GM19468 (cell line): Measurements from ENCODE around the gene INF2.

ENCODE experiments used
- ATAC-seq: cut with Tn5 transposase; IDR thresholded peaks from one replicate; pipeline ENCODE4 v1.9.1; 2021; ENCODE audit warnings: mild to moderate bottlenecking, moderate library complexity, moderate number of reproducible peaks; ENCODE audit not compliant: unreplicated experiment; ENCODE audit errors: extremely low read depth

The INF2 gene

DNA sequence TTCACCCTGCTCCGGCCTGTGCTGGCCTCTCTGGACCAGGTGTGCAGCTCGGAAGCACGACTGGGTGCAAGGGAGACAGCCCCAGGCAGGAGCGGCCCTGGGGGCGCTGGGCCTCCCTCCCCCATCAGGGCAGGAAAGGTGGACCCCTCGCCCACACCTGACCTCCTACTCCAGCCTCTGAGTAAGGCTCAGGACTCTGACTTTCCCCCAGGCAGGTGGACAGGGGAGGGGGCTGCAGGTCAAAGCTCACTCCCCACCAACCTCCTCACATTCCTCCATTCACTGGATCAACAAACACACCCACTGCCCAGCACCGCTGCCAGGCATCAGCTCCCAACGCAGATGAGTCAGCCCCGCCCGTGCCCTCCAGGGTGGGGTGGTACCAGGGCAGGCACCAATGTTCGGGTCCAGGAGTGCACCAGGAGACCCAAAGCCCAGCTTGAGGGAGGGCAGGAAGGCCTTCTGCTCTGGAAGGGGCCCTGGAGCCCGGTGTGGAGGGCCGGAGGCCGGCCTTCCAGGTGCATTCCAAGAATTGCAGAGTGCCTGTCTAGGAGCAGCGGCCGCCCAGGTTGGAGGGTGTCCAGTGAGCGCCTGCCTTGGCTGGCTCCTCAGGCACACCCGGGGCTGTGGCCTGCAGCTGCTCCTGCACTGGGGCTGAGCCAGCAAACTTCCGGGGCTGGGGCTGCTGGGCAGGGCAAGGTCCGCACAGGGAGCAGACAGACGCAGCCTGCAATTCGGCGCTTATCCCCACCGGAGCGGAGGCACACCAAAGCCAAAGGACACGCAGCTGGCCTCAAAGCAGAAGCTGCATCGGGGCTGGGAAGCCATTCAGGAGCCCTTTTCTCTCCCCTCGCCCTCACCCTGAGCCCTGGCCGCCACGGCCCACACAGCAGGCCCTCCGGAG is 1.6 kb upstream of the INF2 start:
- no peak for ATAC-seq

DNA sequence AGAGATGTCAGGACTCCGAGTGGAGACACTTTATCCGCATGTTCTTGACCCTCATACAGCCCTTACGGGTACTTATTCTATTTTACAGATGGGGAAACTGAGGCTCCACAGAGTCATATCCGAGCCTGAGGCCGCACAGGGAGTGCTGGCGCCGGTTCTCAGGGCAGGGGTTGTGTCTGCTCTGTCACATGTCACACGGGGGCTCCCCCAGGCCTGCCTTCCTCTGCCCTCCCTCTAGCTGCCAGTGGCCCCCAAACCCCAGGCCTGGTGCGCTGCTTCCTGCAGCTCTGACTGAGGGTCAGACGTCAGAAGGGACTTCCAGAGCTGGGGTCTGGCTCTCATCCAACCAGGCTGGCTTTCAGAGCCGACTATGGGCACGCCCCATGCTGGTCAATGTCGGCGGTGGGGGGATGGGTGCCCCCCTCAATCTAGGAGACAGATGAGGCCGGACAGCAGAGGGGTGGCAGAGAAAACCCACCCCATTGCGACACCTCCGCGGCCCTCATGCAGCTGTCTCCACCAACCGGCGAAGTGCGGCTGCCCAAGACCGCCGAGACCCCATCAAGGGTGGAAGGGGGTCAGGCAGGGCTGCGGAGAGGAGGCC is 811 bp upstream of the INF2 start:
- ATAC-seq = no peak

DNA sequence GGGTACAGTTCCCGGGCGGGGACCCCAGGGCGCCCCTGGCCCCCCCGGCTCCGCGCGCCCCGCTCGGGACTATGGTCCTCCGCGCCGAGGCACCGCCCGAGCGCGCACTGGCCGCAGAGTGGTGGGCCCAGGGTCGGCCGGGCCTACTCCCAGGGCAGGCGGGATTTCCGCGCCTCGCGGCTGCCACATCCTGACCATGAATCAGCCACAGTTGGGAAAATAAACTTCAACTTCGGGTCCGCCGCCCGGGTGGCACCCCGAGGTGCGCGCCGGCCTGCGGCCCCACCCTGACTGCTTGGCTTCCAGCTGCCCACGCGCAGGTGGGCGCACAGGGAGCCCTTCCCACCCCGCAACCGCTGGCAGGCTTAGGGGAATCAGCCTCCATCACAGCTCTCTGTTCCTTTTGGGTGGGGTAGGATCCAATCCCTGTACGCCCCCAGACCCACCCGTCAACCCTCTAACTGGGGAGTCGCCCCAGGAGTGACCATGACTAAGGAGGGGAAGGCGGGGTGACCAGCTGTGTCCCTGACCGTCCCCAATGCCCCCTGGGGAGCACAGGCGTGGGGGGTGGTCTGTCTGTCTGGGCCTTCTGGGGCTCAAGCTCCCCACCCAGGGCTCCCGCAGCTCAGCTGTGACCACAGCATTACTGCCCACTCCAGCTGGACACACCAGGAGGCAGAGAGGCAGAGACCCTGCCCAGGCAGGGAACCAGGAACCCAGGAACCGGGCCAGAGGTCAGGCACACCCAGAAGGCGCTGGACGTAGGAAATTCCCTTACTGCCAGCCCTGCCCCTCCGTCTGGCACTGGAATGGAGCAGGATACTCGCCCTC is 678 bp downstream of the INF2 start:
- no peak for ATAC-seq

DNA sequence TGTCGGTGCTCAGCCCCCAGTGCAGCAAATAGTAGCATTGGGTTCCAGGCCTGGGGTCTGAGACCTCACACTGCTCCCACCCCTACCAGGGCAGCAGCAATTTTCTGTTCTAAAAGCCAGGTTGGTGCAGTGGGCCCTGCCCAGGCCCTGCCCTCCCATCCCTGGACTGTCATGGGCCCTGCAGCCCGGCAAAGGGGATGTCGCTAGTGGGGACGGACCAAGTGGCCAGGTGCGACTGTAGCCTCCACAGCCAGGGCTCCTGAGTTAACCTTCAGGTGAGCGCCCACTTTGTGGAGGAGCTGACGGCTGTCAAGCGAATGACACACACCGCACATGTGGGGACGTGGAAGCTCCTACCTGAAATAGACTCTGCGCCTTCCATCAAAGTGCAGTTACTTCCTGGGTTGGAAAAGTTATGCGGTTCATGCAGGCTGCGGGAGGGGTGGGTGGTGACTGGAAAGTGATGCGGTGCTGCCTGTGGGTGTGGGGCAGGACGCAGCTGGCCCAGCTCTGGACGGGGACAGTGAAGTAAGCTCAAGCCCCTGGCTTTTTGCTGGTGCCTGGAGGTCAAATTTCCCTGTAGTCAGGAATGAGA is 1.5 kb downstream of the INF2 start:
- ATAC-seq = no peak

DNA sequence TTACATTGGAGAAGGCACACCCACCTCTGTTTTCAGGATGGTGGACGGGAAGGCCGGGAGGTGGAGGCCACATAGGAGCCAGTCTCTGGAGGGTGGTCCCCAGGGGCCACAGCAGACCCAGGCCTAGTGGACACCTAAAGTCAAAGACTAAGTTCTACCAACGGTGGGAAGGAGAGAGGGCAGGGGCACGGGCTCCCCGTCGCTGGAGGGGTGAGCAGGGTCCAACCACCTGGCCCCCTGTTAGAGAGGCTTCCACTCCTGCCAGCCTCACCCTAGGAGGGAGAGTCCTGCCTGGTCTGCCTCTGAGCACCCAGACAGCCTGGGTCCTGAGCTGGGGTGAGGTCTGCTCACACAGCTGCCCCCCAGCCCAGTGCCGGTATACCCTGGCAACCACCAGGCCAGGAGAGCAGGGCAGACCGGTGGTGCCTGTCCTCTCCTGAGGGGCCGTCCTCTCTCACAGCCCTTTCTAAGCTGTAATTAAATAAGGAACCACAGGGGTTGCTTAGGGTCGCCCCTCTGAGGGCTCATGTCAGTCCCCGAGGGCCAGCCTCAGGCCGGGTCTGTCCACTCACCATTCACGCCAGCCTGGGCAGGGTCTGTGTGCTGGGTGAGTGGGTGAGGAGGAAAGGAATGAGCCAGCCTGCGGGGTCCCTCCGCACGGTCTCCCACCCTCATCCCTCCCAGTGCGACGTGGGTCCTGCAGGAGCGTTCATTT is 2.3 kb downstream of the INF2 start:
- no peak for ATAC-seq

DNA sequence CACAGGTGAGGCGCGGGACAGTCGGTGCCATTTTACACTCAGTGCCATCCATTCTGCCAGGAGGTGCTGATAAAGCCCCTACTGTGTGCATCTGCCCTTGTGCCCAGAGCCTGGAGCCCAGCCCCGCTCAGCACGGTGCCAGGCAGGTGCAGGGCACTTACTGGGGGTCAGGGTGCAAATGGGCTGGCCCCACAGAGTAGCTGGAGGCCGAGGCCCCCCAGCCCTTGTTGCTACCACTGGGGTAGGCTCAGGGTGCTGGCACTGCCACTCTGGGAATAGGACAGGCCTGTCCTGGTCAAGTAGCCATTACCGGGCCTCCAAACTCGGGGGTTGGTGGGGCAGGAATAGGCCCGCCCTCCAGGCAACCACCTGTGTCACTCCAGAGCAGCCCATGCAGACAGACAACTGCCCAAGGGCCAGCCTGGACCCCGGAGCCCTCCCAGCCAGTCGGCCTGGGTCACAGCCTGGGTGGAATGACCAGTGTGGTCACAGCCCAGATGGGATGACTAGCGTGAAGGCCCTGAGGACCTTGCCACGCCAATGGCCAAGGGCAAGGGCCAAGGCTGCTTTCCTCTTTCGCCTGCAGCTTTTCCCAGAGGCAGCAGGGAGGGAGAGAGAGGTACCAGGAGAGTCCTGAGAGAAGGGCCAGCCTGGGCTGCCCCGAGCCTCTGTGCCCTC is 3.0 kb downstream of the INF2 start:
- no peak for ATAC-seq

DNA sequence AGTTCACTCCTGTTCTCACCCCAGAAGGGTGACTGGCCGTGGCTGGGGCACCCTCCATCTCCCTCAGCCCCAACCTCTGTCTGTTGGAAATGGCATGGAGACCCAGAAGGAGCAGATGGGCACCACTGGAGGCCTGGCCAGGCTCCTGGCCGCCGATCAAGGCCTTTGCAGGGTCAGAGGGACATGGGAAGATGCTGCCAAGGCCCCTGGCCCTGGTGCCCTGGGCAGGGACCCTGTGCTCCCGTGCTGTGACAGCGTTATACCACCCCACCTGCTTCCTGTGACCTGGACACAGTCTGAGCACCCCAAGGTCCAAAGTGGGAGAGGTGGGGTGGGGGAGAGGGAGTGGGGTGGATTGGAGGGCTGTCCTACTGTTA is 3.5 kb downstream of the INF2 start:
- ATAC-seq = no peak

DNA sequence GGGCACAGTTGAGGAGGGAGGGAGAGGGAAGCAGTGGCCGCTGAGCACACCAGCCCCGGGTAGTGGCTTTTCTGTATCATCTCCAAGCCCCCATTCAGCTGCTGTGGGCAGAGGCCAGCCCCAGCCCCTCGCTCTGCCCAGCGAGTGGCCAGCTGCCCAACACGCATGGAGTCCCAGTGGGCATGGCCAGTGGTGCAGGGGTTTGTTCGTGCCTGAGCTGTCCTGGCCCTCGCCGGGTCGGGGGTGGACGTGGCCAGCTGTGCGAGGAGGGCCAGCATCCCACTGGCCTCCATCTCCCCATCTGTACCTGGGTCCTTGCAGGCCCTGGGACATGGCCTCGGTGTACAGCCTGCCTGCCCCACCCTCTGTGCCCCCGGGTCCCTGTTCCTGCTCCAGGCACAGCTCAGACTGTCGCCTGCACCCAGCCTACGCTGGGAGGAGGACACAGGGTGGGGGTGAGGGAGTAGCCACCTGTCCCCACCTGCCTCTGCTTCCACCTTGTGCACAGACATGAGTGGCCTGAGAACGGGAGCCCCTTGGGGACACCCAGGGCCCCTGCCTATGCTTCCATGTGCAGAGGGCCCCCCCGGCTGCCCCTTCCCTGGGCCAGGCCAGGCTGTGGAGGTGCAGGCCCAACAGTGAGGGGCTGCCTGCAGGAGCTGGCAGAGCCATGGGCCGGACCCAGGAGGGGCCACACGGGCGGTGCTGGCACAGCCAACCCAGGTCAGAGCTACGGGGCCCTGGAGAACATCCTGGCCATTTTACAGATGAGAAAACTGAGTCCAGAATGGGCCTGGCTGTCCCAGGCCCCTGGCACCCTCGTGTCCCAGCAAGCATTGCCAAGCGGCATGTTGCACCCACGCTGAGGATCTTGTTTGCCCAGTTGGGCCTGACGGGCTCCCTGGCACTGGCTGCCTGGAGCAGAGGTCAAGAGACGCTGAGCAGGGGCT is 4.3 kb downstream of the INF2 start:
- ATAC-seq = no peak

DNA sequence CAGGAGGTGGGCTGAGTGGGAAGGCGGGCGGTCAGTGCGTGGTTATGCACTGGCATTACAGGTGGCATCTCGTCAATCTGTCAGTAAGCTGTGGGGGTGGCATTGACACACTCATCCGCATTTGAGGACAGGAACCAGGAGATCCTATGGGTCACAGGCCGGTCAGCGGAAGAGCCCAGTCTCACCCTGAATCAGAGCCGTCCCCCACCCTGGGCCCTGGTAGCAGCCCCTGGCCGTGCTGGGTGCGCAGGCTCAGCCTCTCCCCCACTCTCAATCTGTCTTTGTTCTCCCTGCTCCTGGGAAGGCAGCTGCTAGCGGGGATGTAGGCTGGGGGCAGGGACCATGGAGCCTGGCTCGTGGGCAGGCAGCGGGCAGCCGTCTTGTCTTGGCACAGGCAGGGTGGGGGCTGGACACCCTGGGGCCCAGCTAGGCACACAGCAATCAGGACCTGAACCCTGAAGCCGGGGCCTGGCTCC is 5.1 kb downstream of the INF2 start:
- ATAC-seq = no peak

DNA sequence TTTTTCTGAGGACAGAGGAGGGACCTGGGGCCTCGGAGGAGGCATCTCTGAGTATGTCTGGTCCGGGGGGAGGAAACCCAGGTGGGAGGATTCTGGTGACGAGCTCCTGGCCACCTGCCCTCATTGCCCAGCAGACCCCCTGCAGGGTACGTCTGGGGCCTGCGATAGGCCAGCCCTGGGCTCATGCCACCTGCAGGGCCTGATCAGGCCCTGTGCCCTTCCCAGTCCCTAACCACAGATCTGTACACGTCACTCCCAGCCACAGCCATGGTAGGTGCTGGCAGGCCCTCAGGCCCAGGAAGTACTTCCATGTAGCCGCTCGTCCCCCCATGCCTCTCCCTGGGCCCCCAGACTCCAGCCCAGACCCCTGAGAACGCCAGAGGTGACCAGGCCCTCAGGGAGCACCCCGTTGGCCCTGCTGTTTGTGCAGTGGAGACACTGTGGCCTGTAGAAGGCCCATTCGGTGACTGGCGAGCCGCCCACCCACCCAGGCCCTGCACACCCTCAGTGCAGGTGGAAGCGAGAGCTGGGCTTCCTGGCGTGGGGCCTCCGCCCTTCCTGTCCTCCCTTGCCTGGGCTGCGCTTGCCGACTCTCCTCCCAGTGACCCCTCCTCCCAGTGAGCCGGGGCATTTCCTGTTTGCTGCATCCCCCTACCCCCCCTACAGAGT is 5.7 kb downstream of the INF2 start:
- no peak for ATAC-seq

DNA sequence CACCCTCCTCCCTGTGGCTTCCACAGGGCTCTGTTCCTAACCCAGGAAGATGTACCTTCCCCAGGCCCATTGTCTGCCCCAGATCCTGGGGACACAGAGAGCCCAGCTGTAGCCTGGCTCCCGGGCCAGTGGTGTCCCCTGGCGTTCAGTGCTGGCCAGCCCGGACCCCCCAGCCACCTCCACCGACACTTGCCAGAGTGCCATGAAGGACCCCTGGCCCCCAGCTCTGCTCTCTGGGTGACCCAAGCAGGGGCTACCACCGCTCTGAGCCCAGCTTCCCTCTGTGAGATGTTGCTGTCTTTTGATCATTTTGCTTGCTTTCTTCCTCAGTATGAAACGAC is 6.2 kb downstream of the INF2 start:
- ATAC-seq = no peak

DNA sequence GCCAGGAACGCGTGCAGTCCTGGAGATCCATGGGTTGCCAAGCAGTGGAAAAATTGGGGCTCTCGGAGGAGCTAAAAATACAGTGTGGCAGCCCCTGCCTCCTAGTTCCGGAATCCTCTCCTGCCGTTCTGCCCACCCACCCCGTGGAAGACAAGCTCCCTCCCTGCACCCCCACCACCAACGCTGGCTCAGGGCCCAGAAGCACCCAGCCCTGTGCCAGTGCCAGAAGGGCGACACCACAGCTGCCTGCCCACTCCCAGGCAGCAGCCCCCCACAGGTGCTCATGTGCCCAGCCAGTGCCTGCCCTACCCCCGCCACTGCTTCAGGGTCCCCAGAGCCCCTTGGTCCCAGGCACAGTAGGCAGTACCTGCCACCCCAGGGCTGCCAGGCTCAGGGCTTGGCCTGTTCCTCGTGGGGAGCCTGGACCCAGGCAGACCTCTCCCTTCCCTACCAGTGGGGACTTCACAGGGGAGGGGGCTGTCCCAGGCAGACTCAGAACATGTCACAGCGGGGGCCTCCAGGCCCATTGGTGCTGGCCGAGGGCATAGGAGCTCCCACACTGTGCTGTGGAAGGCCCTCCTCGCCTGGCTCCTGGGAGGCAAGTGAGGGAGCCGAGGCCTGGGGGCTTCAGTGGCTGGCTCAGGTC is 7.4 kb downstream of the INF2 start:
- no peak for ATAC-seq

DNA sequence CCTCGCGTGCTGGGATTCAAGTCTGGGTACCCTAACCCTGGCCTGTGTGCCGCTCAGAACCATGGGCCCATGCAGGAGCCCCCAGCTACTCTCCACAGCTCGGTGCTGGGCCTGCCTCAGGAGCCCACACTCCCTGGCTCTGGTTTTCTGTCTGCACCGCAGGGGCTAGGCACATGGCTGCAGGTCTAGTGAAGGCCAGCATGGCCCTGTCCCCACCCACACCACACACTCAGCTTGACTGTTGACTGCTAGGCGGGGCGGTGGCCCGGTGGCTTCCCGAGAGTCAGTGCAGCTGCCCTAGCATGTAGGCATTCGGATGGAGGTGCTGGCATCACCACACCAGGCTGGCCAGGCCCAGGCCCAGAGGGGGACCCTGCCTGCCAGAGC is 7.9 kb downstream of the INF2 start:
- no peak for ATAC-seq

DNA sequence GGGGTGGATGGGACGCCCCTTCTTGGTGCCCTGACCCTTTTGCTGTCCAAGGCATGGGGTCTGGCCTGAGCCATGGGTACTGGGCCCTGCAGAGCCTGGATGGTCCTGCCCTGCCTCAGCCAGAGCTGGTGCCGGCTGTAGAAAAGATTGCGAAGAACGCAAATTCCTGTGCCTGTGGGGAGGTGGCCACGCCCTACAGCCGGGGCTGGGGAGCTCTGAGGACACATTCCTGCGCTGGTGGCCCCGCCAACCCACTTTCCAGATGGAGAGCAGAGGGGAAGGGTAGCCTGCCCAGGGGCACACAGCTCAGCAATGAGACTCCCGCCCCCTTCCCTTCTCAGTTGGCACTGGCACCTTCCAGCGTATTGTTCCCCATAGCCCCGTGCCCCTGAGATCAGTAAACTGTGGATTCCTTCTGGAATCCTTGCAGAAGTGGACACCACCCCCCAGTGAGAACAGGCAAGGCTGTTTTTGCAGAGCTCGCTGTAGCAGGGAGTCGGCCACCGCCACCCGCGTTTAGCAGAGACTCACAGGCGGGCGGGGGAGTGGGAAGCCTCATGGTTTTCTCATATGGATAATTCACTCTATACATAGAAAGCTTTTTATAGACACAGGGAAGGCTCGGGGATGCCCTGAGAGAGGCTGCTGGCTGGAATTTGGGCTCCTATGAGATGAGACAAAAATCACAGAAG is 8.6 kb downstream of the INF2 start:
- no peak for ATAC-seq

DNA sequence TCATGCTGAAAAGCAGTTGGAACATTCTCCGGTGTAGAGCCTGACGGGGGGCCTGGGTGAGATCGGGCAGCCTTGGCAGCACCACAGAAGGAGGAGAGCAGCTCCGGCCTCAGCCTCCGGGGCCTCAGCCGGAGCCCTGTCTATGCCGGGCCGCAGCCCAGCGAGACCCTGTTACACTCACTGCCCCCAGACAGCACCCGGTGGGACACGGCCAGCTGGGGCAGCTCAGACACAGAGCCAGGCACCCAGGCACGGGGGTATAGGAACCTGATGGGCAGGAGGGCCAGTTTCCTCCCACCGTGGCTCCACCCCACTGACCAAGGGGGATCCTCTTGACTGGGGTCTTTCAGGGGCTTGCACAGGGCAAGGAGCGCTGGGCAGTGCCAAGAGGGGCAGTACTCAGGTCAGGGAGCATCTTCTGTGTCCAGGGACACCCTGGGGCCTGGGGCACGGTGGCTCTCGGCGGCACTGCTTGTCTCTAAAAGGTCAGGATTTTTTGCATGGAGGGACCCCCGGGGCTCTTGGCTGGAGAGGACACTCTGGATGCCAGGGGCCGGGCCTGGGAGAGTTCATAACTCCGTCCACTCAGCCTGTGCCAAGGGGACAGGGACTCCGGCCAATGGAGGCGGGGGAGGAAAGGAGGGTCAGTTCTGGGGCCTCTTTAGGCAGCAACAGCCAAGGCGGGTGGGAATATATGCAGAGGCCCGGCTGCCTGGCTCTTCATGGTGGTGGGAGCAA is 9.4 kb downstream of the INF2 start:
- ATAC-seq = no peak

DNA sequence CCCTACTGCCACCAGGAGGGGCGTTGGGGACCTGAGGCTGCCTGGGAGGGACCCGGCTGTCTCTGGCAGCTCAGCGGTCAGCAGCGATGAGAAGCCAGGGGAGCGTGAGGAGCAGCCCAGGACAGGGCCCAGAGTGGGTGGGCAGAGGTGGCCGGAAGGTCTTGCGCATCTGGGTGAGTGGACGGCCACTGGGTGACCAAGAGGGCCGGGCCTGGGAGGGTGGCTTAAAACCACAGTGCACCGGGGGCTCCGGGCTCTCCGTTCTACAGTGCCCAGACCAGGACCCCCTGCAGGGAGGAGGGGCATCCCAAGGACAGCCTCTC is 10.0 kb downstream of the INF2 start:
- no peak for ATAC-seq
